ENCODE measurements around the gene NEDD4L. TPM values are rescaled to one million over a fixed set of nuclear protein-coding genes. Genes with fewer than 3 reads are reported as not detected.
A peak's percentile ranks its signal among the peaks of the same experiment; 100 is the strongest.

NEDD4L gene
- total RNA-seq, 1 donor, result 31.5 TPM

DNA sequence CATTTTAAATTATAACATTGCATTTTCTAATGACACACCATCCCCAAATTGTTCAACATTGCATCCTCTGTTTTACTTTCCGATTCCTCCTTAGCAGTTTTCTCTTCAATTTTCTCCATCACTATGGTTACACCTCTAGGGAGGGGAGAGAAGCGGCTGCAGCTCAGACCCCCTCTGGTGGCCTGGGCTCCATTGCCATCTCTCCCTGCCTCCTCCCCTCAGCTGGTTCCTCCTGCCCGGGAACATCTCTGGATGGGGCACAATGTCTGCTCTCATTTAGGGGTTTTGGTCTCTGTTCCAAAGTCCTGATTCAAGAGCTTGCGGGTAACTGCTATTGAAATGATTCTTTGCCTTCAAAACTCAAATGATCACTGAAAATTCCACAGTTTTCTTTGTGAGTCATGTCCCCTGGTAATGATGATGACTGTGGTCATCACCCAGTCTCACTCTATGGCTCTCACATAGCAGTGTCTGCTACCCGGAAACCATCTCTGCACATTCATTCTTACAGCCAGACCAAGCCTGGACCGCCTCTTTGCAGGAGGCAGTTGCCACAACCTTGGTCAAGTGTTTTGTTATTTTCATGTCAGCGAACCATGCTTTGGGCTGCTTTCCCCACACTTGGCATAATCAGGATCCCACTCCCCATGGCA lies 321.0 kb downstream of the NEDD4L start:
- DNase-seq (ENCODE audit: low read depth), result no peak
- TF ChIP-seq, protein P1, sequence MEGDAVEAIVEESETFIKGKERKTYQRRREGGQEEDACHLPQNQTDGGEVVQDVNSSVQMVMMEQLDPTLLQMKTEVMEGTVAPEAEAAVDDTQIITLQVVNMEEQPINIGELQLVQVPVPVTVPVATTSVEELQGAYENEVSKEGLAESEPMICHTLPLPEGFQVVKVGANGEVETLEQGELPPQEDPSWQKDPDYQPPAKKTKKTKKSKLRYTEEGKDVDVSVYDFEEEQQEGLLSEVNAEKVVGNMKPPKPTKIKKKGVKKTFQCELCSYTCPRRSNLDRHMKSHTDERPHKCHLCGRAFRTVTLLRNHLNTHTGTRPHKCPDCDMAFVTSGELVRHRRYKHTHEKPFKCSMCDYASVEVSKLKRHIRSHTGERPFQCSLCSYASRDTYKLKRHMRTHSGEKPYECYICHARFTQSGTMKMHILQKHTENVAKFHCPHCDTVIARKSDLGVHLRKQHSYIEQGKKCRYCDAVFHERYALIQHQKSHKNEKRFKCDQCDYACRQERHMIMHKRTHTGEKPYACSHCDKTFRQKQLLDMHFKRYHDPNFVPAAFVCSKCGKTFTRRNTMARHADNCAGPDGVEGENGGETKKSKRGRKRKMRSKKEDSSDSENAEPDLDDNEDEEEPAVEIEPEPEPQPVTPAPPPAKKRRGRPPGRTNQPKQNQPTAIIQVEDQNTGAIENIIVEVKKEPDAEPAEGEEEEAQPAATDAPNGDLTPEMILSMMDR (IDR thresholded peaks at IDR 0.05; ENCODE audit: insufficient read depth, low read depth, low read length), result no peak
- H3K4me3 ChIP-seq (ENCODE audit: low read depth, low read length), result no peak overlapping the region

DNA sequence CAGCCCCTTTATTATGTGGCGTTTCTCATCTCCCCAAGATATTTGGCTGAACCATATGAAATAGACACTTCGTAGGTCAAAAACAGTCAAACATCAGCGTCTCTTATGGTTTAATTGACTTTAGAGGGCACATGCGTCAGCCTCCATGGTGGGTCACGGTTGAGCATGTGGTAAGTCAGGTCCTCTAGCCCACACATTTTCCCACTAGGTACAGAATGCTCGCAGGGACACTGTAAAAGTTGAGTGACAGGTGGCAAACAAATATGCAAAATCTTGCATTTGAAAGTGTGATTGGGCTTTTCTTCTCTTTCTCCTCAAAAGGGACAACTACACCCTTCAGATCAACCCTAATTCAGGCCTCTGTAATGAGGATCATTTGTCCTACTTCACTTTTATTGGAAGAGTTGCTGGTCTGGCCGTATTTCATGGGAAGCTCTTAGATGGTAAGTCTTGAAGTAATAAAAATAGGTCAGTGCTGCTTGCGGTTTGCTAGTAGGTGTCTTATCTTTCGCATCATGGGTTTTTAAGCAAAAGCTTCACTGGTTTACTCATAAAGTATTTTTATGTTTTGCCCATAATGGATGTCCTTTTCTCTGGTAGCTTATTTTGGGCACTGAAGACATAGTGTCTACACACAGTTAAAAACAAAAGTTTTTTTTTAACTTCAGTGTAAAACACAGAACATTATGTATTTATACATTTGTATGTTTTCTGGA lies 323.6 kb downstream of the NEDD4L start:
- peak; percentile 42 for DNase-seq (ENCODE audit: low read depth)
- TF ChIP-seq, protein P1 (IDR thresholded peaks at IDR 0.05; ENCODE audit: insufficient read depth, low read depth, low read length), result no peak
- no peak overlapping the region for H3K4me3 ChIP-seq (ENCODE audit: low read depth, low read length)

DNA sequence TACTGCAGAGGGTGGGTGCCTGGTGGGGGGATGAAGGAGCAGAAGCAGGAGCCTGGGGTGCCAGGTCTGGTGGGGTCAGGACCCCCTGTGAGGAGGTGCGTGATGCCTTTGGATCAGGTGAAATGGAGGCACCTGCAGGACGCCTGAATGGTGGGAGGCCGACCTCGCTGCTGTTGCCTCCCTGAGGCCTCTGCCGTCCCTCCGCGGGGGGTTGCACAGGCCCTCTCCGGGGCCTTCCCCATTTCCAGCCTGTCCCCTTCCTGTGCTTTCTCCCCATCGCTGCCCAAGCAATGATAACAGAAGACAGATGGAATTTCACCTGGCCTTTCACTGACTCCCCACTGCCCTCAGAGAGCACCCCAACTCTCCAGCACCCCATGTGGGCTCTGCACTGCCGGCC lies 325.6 kb downstream of the NEDD4L start:
- DNase-seq (ENCODE audit: low read depth), result no peak
- no peak overlapping the region for H3K4me3 ChIP-seq (ENCODE audit: low read depth, low read length)
- TF ChIP-seq, protein P1 (IDR thresholded peaks at IDR 0.05; ENCODE audit: insufficient read depth, low read depth, low read length), result no peak

DNA sequence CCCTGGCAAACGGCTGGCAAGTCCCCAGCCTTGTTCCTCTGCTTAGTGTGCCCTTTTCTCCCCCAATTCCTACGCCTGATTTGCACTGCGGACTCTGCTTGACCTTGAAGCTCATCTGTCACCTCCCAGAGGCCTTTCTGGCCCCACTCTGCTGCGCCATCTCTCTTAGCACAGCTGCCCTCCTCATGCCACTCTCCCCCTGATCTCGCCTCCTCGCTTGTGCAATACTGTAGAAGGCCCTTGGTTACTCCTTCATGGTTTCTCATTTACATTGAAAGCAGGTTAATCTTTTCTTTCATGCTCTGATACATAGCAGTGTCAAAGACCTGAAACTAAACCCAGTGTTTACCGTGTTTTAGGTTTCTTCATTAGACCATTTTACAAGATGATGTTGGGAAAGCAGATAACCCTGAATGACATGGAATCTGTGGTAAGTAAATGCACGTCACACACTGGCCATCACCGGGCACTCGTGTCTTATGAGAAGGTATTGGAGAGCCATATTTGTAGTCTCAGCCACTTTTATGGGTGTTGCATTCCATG lies 326.1 kb downstream of the NEDD4L start:
- TF ChIP-seq, protein P1 (IDR thresholded peaks at IDR 0.05; ENCODE audit: insufficient read depth, low read depth, low read length), result no peak
- no peak for DNase-seq (ENCODE audit: low read depth)
- no peak overlapping the region for H3K4me3 ChIP-seq (ENCODE audit: low read depth, low read length)

DNA sequence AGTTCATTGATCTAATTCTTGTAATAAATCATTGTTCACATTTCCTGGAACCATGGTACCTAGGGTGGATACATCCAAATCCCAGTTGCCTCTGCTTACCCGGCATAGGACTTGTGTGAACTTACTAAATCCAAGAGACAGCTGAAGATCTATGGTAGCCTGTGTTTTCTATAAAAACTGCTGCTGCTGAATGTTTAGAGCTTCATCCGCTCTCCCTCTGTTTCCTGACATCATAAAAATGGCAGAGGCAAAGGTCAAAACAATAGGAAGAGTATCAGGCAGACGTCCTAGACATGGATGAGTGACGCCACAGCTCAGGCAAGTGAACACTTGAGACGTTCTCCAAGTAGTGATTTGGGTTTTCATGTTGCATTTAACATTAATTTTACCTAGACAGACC lies 326.6 kb downstream of the NEDD4L start:
- TF ChIP-seq, protein P1 (IDR thresholded peaks at IDR 0.05; ENCODE audit: insufficient read depth, low read depth, low read length), result no peak
- DNase-seq (ENCODE audit: low read depth), result no peak
- H3K4me3 ChIP-seq (ENCODE audit: low read depth, low read length), result no peak overlapping the region

DNA sequence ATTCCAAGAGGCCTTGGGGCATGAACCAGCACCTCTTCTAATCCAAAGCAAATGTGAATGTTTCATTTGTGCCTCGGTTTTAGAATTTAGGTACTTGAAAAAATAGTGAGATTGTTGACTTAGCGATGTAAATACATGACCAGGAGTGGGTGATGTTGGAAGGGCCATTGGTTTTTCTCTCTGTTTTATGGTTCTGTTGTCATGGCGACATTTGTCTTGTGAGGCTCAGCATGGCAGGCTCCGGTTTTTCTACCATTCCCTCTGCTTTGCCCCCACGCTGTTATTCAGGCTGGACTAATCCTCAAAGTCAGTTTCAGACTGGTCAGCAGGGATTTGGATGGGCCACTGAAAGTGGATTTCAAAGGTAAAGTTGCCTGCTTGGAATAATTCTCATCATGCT lies 329.5 kb downstream of the NEDD4L start:
- no peak overlapping the region for H3K4me3 ChIP-seq (ENCODE audit: low read depth, low read length)
- TF ChIP-seq, protein P1 (IDR thresholded peaks at IDR 0.05; ENCODE audit: insufficient read depth, low read depth, low read length), result no peak
- DNase-seq (ENCODE audit: low read depth), result no peak

Measured in fibroblast of villous mesenchyme (primary cell).